Type B pancreatic cell (in vitro differentiated cells): ENCODE data around the gene CERS4. TPM values are rescaled to one million over a fixed set of nuclear protein-coding genes. Genes with fewer than 3 reads are reported as not detected.
"Not testable (repeated sequence)": the region's sequence is repeated elsewhere in the genome, so short reads cannot be mapped to it uniquely, and the experiment has no call there.

ENCODE experiments used
- DNase-seq: peaks from one replicate; pipeline ENCODE4 v3.0.0; 2021; ENCODE audit warnings: mixed read lengths; ENCODE audit not compliant: unreplicated experiment; ENCODE audit errors: extremely low spot score
- H3K27ac Mint-ChIP-seq: 2 replicates; pipeline ENCODE4 v1.8.0; 2021; ENCODE audit warnings: mild to moderate bottlenecking, mixed read lengths
- H3K27me3 Mint-ChIP-seq: 2 replicates; pipeline ENCODE4 v1.8.0; 2021; ENCODE audit warnings: mixed read lengths
- H3K36me3 Mint-ChIP-seq: 2 replicates; pipeline ENCODE4 v1.8.0; 2021; ENCODE audit warnings: mixed read lengths
- H3K4me1 Mint-ChIP-seq: one replicate; pipeline ENCODE4 v1.8.0; 2021; ENCODE audit warnings: mixed read lengths; ENCODE audit not compliant: unreplicated experiment
- H3K4me3 Mint-ChIP-seq: 2 replicates; pipeline ENCODE4 v1.8.0; 2021; ENCODE audit warnings: mild to moderate bottlenecking, mixed read lengths
- H3K9me3 Mint-ChIP-seq: 2 replicates; pipeline ENCODE4 v1.8.0; 2021; ENCODE audit warnings: mixed read lengths
- CTCF ChIP-seq: fragments of 200-600 bp; sonication (generic); conservative IDR thresholded peaks from 2 replicates; pipeline ENCODE4 v1.5.0; 2021; ENCODE audit warnings: antibody characterized with exemption, mild to moderate bottlenecking
- total RNA-seq: library from RNA; stranded (reverse); gene quantifications from 2 replicates; pipeline ENCODE4 v1.2.1, GENCODE V29; 2021; ENCODE audit warnings: low replicate concordance

The CERS4 gene
- total RNA-seq, 1 donor from 2014 or later: 52.8 TPM

GRCh38 chr19:8261347-8261746 lies 52.2 kb downstream of the CERS4 start:
- H3K27me3 Mint-ChIP-seq: no peaks in the 10 kb centered on the region
- no peaks in the 10 kb centered on the region for H3K4me1 Mint-ChIP-seq
- no peaks in the 10 kb centered on the region for H3K9me3 Mint-ChIP-seq
- no peak overlapping the region for H3K4me3 Mint-ChIP-seq
- no peak for DNase-seq
- no peaks in the 10 kb centered on the region for H3K36me3 Mint-ChIP-seq
- TF ChIP-seq CTCF: no peak
- no peak overlapping the region for H3K27ac Mint-ChIP-seq

- Mint-ChIP-seq H3K4me3 (no peak overlapping the region), H3K27me3 (no peaks in the 10 kb centered on the region), H3K4me1 (no peaks in the 10 kb centered on the region), H3K27ac (no peak overlapping the region), H3K9me3 (no peaks in the 10 kb centered on the region), H3K36me3 (no peaks in the 10 kb centered on the region)
- DNase-seq: no peak
- no peak for TF ChIP-seq CTCF
These were observed 52.7 kb downstream of the CERS4 start for GRCh38 chr19:8261881-8262280.

- H3K9me3 Mint-ChIP-seq: no peaks in the 10 kb centered on the region
These were observed 53.3 kb downstream of the CERS4 start for GRCh38 chr19:8262431-8262830.

GRCh38 chr19:8264248-8264647 lies 55.1 kb downstream of the CERS4 start:
- not testable (repeated sequence) for H3K36me3 Mint-ChIP-seq, H3K27ac Mint-ChIP-seq, DNase-seq, H3K27me3 Mint-ChIP-seq, H3K4me1 Mint-ChIP-seq, H3K4me3 Mint-ChIP-seq, H3K9me3 Mint-ChIP-seq

More at GRCh38 chr19:8262431-8262830, 53.3 kb downstream of the CERS4 start:
- Mint-ChIP-seq H3K27ac (no peak overlapping the region), H3K36me3 (no peaks in the 10 kb centered on the region), H3K4me1 (no peaks in the 10 kb centered on the region), H3K4me3 (no peak overlapping the region), H3K27me3 (no peaks in the 10 kb centered on the region)
- no peak for DNase-seq
- TF ChIP-seq CTCF: no peak

- Mint-ChIP-seq H3K27ac (peak overlapping the region; percentile 1), H3K4me1 (peaks cover 5% of the 10 kb centered on the region), H3K36me3 (no peaks in the 10 kb centered on the region), H3K4me3 (no peak overlapping the region), H3K9me3 (no peaks in the 10 kb centered on the region), H3K27me3 (no peaks in the 10 kb centered on the region)
- TF ChIP-seq CTCF: no peak
- DNase-seq: no peak
These were observed 56.7 kb downstream of the CERS4 start for GRCh38 chr19:8265872-8266271.

- Mint-ChIP-seq H3K27me3 (no peaks in the 10 kb centered on the region), H3K36me3 (no peaks in the 10 kb centered on the region), H3K4me3 (peak overlapping the region; percentile 74), H3K27ac (peak overlapping the region; percentile 29), H3K9me3 (no peaks in the 10 kb centered on the region), H3K4me1 (peaks cover 5% of the 10 kb centered on the region)
- TF ChIP-seq CTCF: no peak
- no peak for DNase-seq
These were observed 60.6 kb downstream of the CERS4 start for GRCh38 chr19:8269724-8270123.

- not testable (repeated sequence) for H3K27me3 Mint-ChIP-seq, H3K4me3 Mint-ChIP-seq, H3K27ac Mint-ChIP-seq, H3K9me3 Mint-ChIP-seq, H3K4me1 Mint-ChIP-seq, DNase-seq, H3K36me3 Mint-ChIP-seq
These were observed 67.3 kb downstream of the CERS4 start for GRCh38 chr19:8276508-8276907.

- H3K4me3 Mint-ChIP-seq, DNase-seq, H3K4me1 Mint-ChIP-seq, H3K36me3 Mint-ChIP-seq, H3K27ac Mint-ChIP-seq, H3K27me3 Mint-ChIP-seq, H3K9me3 Mint-ChIP-seq: not testable (repeated sequence)
These were observed 82.2 kb downstream of the CERS4 start for GRCh38 chr19:8291337-8291736.
